Natural killer cell treated with Interleukin-12 subunit alpha and Interleukin-12 subunit beta and Interleukin-15 and Interleukin-18, amount 100 ng/mL, for 72 hours (primary cell): Measurements from ENCODE around the gene CNTROB. TPM values are rescaled to one million over a fixed set of nuclear protein-coding genes. Genes with fewer than 3 reads are reported as not detected.
"Not testable (repeated sequence)": the region's sequence is repeated elsewhere in the genome, so short reads cannot be mapped to it uniquely, and the experiment has no call there.

Source experiments
- ATAC-seq, 2 donors: fragments of 150-1000 bp; cut with Tn5 transposase in 1 of 2; sonication (Bioruptor Pico), chemical (Tn5 transposase) in 1 of 2; 2 replicates each; pipeline ENCODE4 v1.10.0; 2021
- DNase-seq: peaks from one replicate; pipeline ENCODE4 v3.0.0; 2022; ENCODE audit warnings: low spot score
- H3K27ac Mint-ChIP-seq, 2 donors: 1 replicate in 1 of 2; 2 replicates in 1 of 2; pipeline ENCODE4 v1.8.0; 2022; ENCODE audit warnings: mixed read lengths in 2 of 2, mild to moderate bottlenecking in 1 of 2, moderate library complexity in 1 of 2
- H3K27me3 Mint-ChIP-seq, 2 donors: 1 replicate in 1 of 2; 2 replicates in 1 of 2; pipeline ENCODE4 v1.8.0; 2022; ENCODE audit warnings: mixed read lengths in 2 of 2
- H3K36me3 Mint-ChIP-seq: one replicate; pipeline ENCODE4 v1.8.0; 2022; ENCODE audit warnings: mixed read lengths
- H3K4me1 Mint-ChIP-seq, 2 donors: 1 replicate in 1 of 2; 2 replicates in 1 of 2; pipeline ENCODE4 v1.8.0; 2022; ENCODE audit warnings: low read depth in 2 of 2, mixed read lengths in 2 of 2, mild to moderate bottlenecking in 1 of 2
- H3K4me3 Mint-ChIP-seq: one replicate; pipeline ENCODE4 v1.8.0; 2022; ENCODE audit warnings: mixed read lengths
- H3K9me3 Mint-ChIP-seq: 2 replicates; pipeline ENCODE4 v1.8.0; 2022; ENCODE audit warnings: mixed read lengths
- total RNA-seq, 2 donors: library from RNA; stranded (reverse); gene quantifications; one replicate each; pipeline ENCODE4 v1.2.3, GENCODE V29; 2022

CNTROB gene
- total RNA-seq, 2 donors from 2014 or later, result 32.6 to 74.6 TPM

DNA sequence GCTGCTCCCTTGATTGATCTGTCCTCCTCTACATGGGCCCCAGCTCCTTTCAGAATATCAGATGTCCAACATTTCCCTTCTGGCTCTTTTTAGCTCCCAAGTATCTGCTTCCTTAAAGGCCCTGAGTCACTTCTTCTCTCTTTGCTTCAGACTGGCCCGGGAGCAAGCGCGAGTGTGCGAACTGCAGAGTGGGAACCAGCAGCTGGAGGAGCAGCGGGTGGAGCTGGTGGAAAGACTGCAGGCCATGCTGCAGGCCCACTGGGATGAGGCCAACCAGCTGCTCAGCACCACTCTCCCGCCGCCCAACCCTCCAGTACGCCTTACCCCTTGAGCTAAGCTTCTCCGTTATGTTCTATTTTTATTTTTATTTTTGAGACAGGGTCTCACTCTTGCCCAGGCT, 12.3 kb downstream of the CNTROB start:
- no peak overlapping the region for H3K27ac Mint-ChIP-seq
- DNase-seq, result no peak
- H3K27me3 Mint-ChIP-seq, result no peaks in the 10 kb centered on the region
- no peak overlapping the region for H3K4me3 Mint-ChIP-seq
- H3K36me3 Mint-ChIP-seq, result peaks cover 32% of the 10 kb centered on the region
- peaks cover 0 to 6% of the 10 kb centered on the region in 2 donors for H3K4me1 Mint-ChIP-seq
- H3K9me3 Mint-ChIP-seq, result no peaks in the 10 kb centered on the region
- no peak for ATAC-seq

DNA sequence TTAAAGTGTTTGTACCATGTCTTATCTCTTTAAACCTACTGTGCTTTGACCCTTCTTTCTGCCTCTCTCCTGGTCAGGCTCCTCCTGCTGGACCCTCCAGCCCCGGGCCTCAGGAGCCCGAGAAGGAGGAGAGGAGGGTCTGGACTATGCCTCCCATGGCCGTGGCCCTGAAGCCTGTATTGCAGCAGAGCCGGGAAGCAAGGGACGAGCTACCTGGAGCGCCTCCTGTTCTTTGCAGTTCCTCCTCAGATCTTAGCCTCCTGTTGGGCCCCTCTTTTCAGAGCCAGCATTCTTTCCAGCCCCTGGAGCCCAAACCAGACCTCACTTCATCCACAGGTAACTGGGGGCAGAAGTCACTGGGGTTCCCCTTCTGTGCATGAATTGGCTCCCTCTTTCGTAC, 13.6 kb downstream of the CNTROB start:
- no peaks in the 10 kb centered on the region for H3K9me3 Mint-ChIP-seq
- DNase-seq, result no peak
- no peak for ATAC-seq
- H3K27me3 Mint-ChIP-seq, result no peaks in the 10 kb centered on the region
- no peak overlapping the region for H3K4me3 Mint-ChIP-seq
- no peaks in the 10 kb centered on the region for H3K4me1 Mint-ChIP-seq
- H3K36me3 Mint-ChIP-seq, result peaks cover 27% of the 10 kb centered on the region
- H3K27ac Mint-ChIP-seq, result no peak overlapping the region

- ATAC-seq, result no peak
- no peak overlapping the region for H3K27ac Mint-ChIP-seq
- H3K4me3 Mint-ChIP-seq, result no peak overlapping the region
- peaks cover 22% of the 10 kb centered on the region for H3K36me3 Mint-ChIP-seq
- no peaks in the 10 kb centered on the region for H3K27me3 Mint-ChIP-seq
- DNase-seq, result no peak
- H3K9me3 Mint-ChIP-seq, result no peaks in the 10 kb centered on the region
- peaks cover 2 to 4% of the 10 kb centered on the region in 2 donors for H3K4me1 Mint-ChIP-seq
Measured at GRCh38 chr17:7946441-7946840, 14.4 kb downstream of the CNTROB start.

DNA sequence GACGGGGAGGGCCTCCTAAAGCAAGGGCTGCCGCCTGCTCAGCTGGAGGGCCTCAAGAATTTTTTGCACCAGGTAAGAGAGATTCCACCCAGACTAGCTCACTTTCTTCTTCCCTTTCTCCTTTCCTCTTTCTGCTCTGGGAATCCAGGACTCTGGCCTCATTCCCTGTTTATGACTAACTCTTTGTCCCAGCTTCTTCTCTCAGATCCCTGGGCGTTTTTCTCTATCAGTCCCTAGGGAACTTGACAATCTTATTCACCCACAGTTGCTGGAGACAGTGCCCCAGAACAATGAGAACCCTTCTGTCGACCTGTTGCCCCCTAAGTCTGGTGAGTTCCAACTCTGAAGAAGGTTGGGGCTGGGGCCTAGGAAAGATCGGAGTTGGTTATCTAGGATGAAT, 15.6 kb downstream of the CNTROB start:
- Mint-ChIP-seq H3K4me1 (peaks cover 4 to 7% of the 10 kb centered on the region in 2 donors), H3K27ac (no peak overlapping the region)

GRCh38 chr17:7950578-7950977, 18.6 kb downstream of the CNTROB start:
- Mint-ChIP-seq H3K27me3 (no peaks in the 10 kb centered on the region), H3K36me3 (peaks cover 22% of the 10 kb centered on the region), H3K4me1 (peaks cover 4 to 7% of the 10 kb centered on the region in 2 donors), H3K9me3 (no peaks in the 10 kb centered on the region), H3K4me3 (no peak overlapping the region), H3K27ac (peak overlapping the region in 1 of 2 donors; percentile 28)
- DNase-seq (no peak), ATAC-seq (no peak)

More for the DNA sequence above, 15.6 kb downstream of the CNTROB start:
- Mint-ChIP-seq H3K4me3 (no peak overlapping the region), H3K9me3 (no peaks in the 10 kb centered on the region), H3K36me3 (peaks cover 22% of the 10 kb centered on the region), H3K27me3 (no peaks in the 10 kb centered on the region)
- ATAC-seq (no peak), DNase-seq (no peak)

DNA sequence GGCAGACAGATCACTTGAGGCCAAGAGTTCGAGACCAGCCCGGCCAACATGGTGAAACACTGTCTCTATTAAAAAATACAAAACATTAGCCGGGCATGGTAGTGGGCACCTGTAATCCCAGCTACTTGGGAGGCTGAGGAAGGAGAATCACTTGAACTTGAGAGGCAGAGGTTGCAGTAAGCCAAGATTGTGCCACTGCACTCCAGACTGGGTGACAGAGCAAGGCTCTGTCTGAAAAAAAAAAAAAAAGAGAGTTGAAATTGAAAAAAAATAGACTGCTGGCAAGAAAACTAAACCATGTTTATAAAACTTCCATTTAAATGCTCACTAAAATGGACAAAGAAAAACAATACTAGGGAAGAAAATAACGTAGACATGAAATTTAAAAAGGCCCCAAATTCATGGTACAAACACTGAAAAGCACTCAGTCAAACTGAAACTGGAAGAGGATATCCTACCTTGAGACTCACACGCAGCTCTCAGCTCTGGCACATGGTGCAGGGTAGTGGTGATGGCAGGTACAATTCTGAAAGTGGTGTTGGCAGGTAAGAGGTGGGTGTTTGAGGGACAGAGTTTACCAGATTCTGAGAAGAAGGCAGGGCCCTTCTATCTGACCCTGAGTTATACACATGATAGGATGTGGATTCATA, 19.3 kb downstream of the CNTROB start:
- Mint-ChIP-seq H3K27me3 (no peaks in the 10 kb centered on the region), H3K4me1 (peaks cover 4 to 7% of the 10 kb centered on the region in 2 donors), H3K9me3 (no peaks in the 10 kb centered on the region), H3K4me3 (peak overlapping the region; percentile 48), H3K27ac (peak overlapping the region; percentile 65 to 84), H3K36me3 (peaks cover 22% of the 10 kb centered on the region)
- DNase-seq, result no peak
- ATAC-seq, result peak; percentile 86 to 95

- not testable (repeated sequence) for H3K27me3 Mint-ChIP-seq, DNase-seq, H3K9me3 Mint-ChIP-seq, H3K4me1 Mint-ChIP-seq, ATAC-seq, H3K4me3 Mint-ChIP-seq, H3K27ac Mint-ChIP-seq
- peaks cover 13% of the 10 kb centered on the region for H3K36me3 Mint-ChIP-seq
Measured at GRCh38 chr17:7953266-7953665, 21.3 kb downstream of the CNTROB start.

DNA sequence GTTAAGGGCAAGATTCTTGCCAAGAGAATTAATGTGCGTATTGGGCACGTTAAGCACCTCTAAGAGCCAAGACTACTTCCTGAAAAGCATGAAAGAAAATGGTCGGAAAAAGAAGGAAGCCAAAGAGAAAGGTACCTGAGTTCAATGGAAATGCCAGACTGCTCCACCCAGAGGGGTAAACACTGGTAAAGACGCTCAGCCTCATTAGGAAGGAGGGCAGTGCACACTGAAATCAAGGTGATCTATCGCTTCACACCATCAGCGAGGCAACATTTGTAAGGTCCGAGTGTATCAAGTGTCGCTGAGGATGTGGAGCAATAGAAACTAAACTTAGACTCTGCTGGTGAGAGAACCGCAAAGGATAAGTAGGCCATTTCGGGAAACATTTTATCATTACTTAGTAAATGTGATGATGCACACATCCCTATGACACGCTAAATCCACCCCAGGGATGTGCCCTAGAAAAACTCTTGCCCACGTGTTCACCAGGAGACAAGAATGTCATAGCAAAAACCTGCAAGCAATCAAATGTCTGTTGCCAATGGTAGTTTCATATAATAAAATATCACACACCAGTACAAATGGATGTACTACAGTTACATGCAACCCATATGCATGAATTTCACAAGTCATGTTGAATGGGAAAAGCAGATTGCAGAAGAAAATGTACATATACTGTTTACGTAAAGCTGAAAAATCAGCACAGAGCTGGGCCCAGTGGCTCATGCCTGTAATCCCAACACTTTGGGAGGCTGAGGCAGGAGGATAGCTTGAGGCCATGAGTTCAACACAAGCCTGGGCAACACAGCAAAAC, 23.6 kb downstream of the CNTROB start:
- no peak overlapping the region for H3K4me3 Mint-ChIP-seq
- ATAC-seq, result no peak
- peaks cover 4 to 11% of the 10 kb centered on the region in 2 donors for H3K4me1 Mint-ChIP-seq
- peaks cover 0 to 2% of the 10 kb centered on the region in 2 donors for H3K27me3 Mint-ChIP-seq
- H3K27ac Mint-ChIP-seq, result no peak overlapping the region
- no peaks in the 10 kb centered on the region for H3K36me3 Mint-ChIP-seq
- no peaks in the 10 kb centered on the region for H3K9me3 Mint-ChIP-seq
- no peak for DNase-seq

GRCh38 chr17:7956228-7956965, 24.4 kb downstream of the CNTROB start:
- H3K36me3 Mint-ChIP-seq, result no peaks in the 10 kb centered on the region
- H3K9me3 Mint-ChIP-seq, result no peaks in the 10 kb centered on the region
- DNase-seq, result no peak
- H3K4me3 Mint-ChIP-seq, result no peak overlapping the region
- no peak for ATAC-seq
- H3K27me3 Mint-ChIP-seq, result peaks cover under 1 to 2% of the 10 kb centered on the region in 2 donors
- peaks cover 2 to 8% of the 10 kb centered on the region in 2 donors for H3K4me1 Mint-ChIP-seq
- no peak overlapping the region for H3K27ac Mint-ChIP-seq

- H3K4me1 Mint-ChIP-seq, result peaks cover 0 to 4% of the 10 kb centered on the region in 2 donors
- H3K27me3 Mint-ChIP-seq, result peaks cover 2 to 8% of the 10 kb centered on the region in 2 donors
- ATAC-seq, result no peak
- peak overlapping the region in 1 of 2 donors; percentile 17 for H3K27ac Mint-ChIP-seq
- no peak for DNase-seq
- H3K9me3 Mint-ChIP-seq, result no peaks in the 10 kb centered on the region
- H3K4me3 Mint-ChIP-seq, result no peak overlapping the region
- H3K36me3 Mint-ChIP-seq, result no peaks in the 10 kb centered on the region
Measured at GRCh38 chr17:7959503-7960253, 27.7 kb downstream of the CNTROB start.

GRCh38 chr17:7961421-7961820, 29.4 kb downstream of the CNTROB start:
- peaks cover 2 to 8% of the 10 kb centered on the region in 2 donors for H3K27me3 Mint-ChIP-seq
- no peak overlapping the region for H3K4me3 Mint-ChIP-seq
- no peaks in the 10 kb centered on the region for H3K9me3 Mint-ChIP-seq
- ATAC-seq, result no peak
- DNase-seq, result no peak
- H3K36me3 Mint-ChIP-seq, result no peaks in the 10 kb centered on the region
- H3K4me1 Mint-ChIP-seq, result peaks cover 0 to 4% of the 10 kb centered on the region in 2 donors
- no peak overlapping the region for H3K27ac Mint-ChIP-seq

GRCh38 chr17:7967751-7968150, 35.7 kb downstream of the CNTROB start:
- Mint-ChIP-seq H3K4me1 (no peaks in the 10 kb centered on the region), H3K4me3 (no peak overlapping the region), H3K9me3 (no peaks in the 10 kb centered on the region), H3K27me3 (peaks cover 2 to 7% of the 10 kb centered on the region in 2 donors), H3K27ac (no peak overlapping the region), H3K36me3 (no peaks in the 10 kb centered on the region)
- ATAC-seq (no peak), DNase-seq (no peak)

DNA sequence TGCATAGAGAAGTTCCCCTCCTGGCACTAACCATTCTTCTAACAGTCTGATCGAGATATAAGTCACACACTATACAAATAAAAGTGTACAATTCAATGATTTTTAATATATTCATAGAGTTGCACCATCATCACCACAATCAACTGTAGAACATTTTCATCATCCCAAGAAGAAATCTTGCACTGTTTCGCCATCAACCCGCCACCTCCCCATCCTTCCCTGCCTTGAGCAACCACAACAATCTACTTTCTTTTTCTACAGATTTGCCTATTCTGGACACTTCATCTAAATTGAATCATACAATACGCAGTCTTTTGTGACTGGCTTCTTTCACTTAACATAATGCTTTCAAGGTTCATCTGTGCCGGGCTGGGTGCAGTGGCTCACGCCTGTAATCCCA, 37.4 kb downstream of the CNTROB start:
- H3K36me3 Mint-ChIP-seq, result peaks cover 3% of the 10 kb centered on the region
- no peak overlapping the region for H3K4me3 Mint-ChIP-seq
- peak; percentile 56 to 60 for ATAC-seq
- no peak overlapping the region for H3K27ac Mint-ChIP-seq
- peaks cover 2 to 12% of the 10 kb centered on the region in 2 donors for H3K27me3 Mint-ChIP-seq
- H3K4me1 Mint-ChIP-seq, result no peaks in the 10 kb centered on the region
- DNase-seq, result no peak
- peaks cover 2% of the 10 kb centered on the region for H3K9me3 Mint-ChIP-seq
